OCI-LY3 (cell line): ENCODE results near the gene GRHL3.

Source experiments
- EZH2phosphoT487 ChIP-seq: fragments of 200-600 bp; shearing (Covaris generic); IDR thresholded peaks from 2 replicates; pipeline ENCODE4 v1.6.1; 2018; ENCODE audit warnings: antibody characterized with exemption, mixed run types, low read depth
- TF ChIP-seq, protein P1 (sequence below): fragments of 200-600, 300-600 bp; sonication (generic); IDR thresholded peaks from 2 replicates; pipeline ENCODE4 v1.5.1; 2014; ENCODE audit warnings: antibody characterized with exemption, low read length, low read depth

- TF ChIP-seq, protein P1, sequence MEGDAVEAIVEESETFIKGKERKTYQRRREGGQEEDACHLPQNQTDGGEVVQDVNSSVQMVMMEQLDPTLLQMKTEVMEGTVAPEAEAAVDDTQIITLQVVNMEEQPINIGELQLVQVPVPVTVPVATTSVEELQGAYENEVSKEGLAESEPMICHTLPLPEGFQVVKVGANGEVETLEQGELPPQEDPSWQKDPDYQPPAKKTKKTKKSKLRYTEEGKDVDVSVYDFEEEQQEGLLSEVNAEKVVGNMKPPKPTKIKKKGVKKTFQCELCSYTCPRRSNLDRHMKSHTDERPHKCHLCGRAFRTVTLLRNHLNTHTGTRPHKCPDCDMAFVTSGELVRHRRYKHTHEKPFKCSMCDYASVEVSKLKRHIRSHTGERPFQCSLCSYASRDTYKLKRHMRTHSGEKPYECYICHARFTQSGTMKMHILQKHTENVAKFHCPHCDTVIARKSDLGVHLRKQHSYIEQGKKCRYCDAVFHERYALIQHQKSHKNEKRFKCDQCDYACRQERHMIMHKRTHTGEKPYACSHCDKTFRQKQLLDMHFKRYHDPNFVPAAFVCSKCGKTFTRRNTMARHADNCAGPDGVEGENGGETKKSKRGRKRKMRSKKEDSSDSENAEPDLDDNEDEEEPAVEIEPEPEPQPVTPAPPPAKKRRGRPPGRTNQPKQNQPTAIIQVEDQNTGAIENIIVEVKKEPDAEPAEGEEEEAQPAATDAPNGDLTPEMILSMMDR, result no peak
- no peak for TF ChIP-seq EZH2phosphoT487
These were observed 16.9 kb upstream of the GRHL3 start for GRCh38 chr1:24302209-24302611.
